Pancreas (tissue), 10 donors: Measurements from ENCODE around the gene SIGLEC11. TPM values are rescaled to one million over a fixed set of nuclear protein-coding genes. Genes with fewer than 3 reads are reported as not detected.

Source experiments
- ATAC-seq, 4 donors: fragments of 200-7000 bp; cut with Tn5 transposase; one replicate each; pipeline versions ENCODE4 v1.8.0 to v1.9.1; 2020; ENCODE audit warnings: mild to moderate bottlenecking in 4 of 4, moderate library complexity in 4 of 4
- DNase-seq, 6 donors: peaks; one replicate each; pipeline ENCODE4 v3.0.0-alpha.2; 2020
- FAIRE-seq: peaks from 2 replicates; lab custom pipeline; 2012; peaks lifted over from hg19 to GRCh38; lab: Jason Lieb, UNC
- H3K27ac ChIP-seq, 4 donors: fragments of 200-600 bp; sonication (generic); 1 replicate in 3 of 4; 2 replicates in 1 of 4; pipeline versions ENCODE4 v1.5.0 to v1.8.0; 2020
- H3K27me3 ChIP-seq, 4 donors: fragments of 200-600 bp; one replicate each; pipeline ENCODE4 v1.8.0; 2021
- H3K36me3 ChIP-seq, 3 donors: fragments of 200-600 bp; sonication (generic) in 1 of 3; one replicate each; pipeline versions ENCODE4 v1.5.0 to v1.8.0; 2020 to 2021
- H3K4me1 ChIP-seq, 3 donors: fragments of 200-600 bp; one replicate each; pipeline ENCODE4 v1.8.0; 2021
- H3K4me3 ChIP-seq, 4 donors: fragments of 200-600 bp; sonication (generic) in 2 of 4; one replicate each; pipeline versions ENCODE4 v1.5.0 to v1.8.0; 2020 to 2021
- H3K9me3 ChIP-seq, 4 donors: fragments of 200-600 bp; one replicate each; pipeline ENCODE4 v1.8.0; 2021
- CTCF ChIP-seq, 4 donors: fragments of 200-600 bp; sonication (generic) in 3 of 4; IDR thresholded peaks; one replicate each; pipeline versions ENCODE4 v1.5.0 to v1.8.0; 2021; ENCODE audit warnings: antibody characterized with exemption in 4 of 4
- WGBS, 2 donors: extraction: QIAGEN DNeasy Blood & Tissue Kit; methylation state at CpG; one replicate each; pipeline ENCODE4 v1.1.7; 2013; 5-methylcytosine and 5-hydroxymethylcytosine counted together
- intact Hi-C, 3 donors: fragments of 100-400 bp; cut with DNase I; formaldehyde crosslinking; loops; one replicate each; pipeline versions ENCODE4 v1.11.1 to v1.14.2; 2022
- polyA plus RNA-seq, 2 donors: library from polyadenylated mRNA; stranded (reverse); fragments of 200-250 nt; gene quantifications; one replicate each; pipeline ENCODE4 v1.2.3, GENCODE V29; 2013
- total RNA-seq, 6 donors: library from RNA; stranded (reverse); fragmentation: NEBNext Ultra II Directional in 4 of 6; extraction: Animal tissue kit (Norgen Biotek cat#: 25700) in 4 of 6; gene quantifications; one replicate each; pipeline versions ENCODE4 v1.2.1 to v1.2.4, GENCODE V29; 2021 to 2023
- donor health status: healthy with polysubstance abuse.
- donor health status: DM: no; HTN: no; CAD: no; lungs with moderate emphysema.
- donor health status: DM: no; HTN: no; CAD: no.
- donor health status: control.
- donor health status: control.
- donor health status: Bipolar disorder and iron deficiency.
- donor health status: DM: yes; HTN: yes; CAD: no.
- donor health status: DM: no; HTN: no; CAD: no.
- donor health status: DM: no; HTN: no; CAD: no.
- donor health status: DM: yes; HTN: yes; CAD: no.

SIGLEC11 gene
- total and polyA plus RNA-seq, 8 donors = 0.14 to 26.5 (median 1.6) TPM

GRCh38 chr19:49910179-49910578, 50.8 kb downstream of the SIGLEC11 start:
- no peak for DNase-seq
- H3K9me3 ChIP-seq = no peaks in the 10 kb centered on the region
- H3K27ac ChIP-seq = peak overlapping the region in 1 of 4 donors; percentile 11
- TF ChIP-seq CTCF (IDR thresholded peaks at IDR 0.05) = no peak
- H3K27me3 ChIP-seq = no peaks in the 10 kb centered on the region
- FAIRE-seq = no peak
- intact Hi-C loops = no loop called here
- 89 to 94% methylated on average over 5 of the region's 5 CpGs for WGBS, 2 donors
- H3K36me3 ChIP-seq = peaks cover 0 to 12% (median 3%) of the 10 kb centered on the region in 3 donors
- no peak for ATAC-seq
- H3K4me1 ChIP-seq = no peaks in the 10 kb centered on the region
- H3K4me3 ChIP-seq = no peak overlapping the region

GRCh38 chr19:49908480-49909420, 52.2 kb downstream of the SIGLEC11 start:
- no peak overlapping the region for H3K27ac ChIP-seq
- 96% methylated on average over 37 of the region's 37 CpGs for WGBS, 2 donors
- H3K27me3 ChIP-seq = no peaks in the 10 kb centered on the region
- intact Hi-C loops = no loop called here
- FAIRE-seq = no peak
- TF ChIP-seq CTCF (IDR thresholded peaks at IDR 0.05) = no peak
- peak in 1 of 4 donors; percentile 8 for ATAC-seq
- no peak for DNase-seq
- no peaks in the 10 kb centered on the region for H3K9me3 ChIP-seq
- H3K36me3 ChIP-seq = peaks cover 0 to 12% (median 3%) of the 10 kb centered on the region in 3 donors
- H3K4me1 ChIP-seq = no peaks in the 10 kb centered on the region
- no peak overlapping the region for H3K4me3 ChIP-seq

GRCh38 chr19:49907745-49908446, 53.1 kb downstream of the SIGLEC11 start:
- H3K9me3 ChIP-seq = no peaks in the 10 kb centered on the region
- H3K27me3 ChIP-seq = no peaks in the 10 kb centered on the region
- WGBS, 2 donors = 90 to 96% methylated on average over 23 of the region's 23 CpGs
- no peak overlapping the region for H3K4me3 ChIP-seq
- ATAC-seq (no peak), DNase-seq (no peak), FAIRE-seq (no peak)
- H3K4me1 ChIP-seq = no peaks in the 10 kb centered on the region
- H3K27ac ChIP-seq = no peak overlapping the region
- no peak for TF ChIP-seq CTCF (IDR thresholded peaks at IDR 0.05)
- peaks cover 0 to 12% (median 3%) of the 10 kb centered on the region in 3 donors for H3K36me3 ChIP-seq
- intact Hi-C loops = no loop called here

GRCh38 chr19:49906879-49907564, 54.0 kb downstream of the SIGLEC11 start:
- intact Hi-C loops = no loop called here
- H3K27me3 ChIP-seq = no peaks in the 10 kb centered on the region
- no peak overlapping the region for H3K4me3 ChIP-seq
- DNase-seq (no peak), FAIRE-seq (no peak), ATAC-seq (no peak)
- TF ChIP-seq CTCF (IDR thresholded peaks at IDR 0.05) = no peak
- H3K36me3 ChIP-seq = peaks cover 0 to 12% (median 3%) of the 10 kb centered on the region in 3 donors
- H3K27ac ChIP-seq = no peak overlapping the region
- H3K9me3 ChIP-seq = no peaks in the 10 kb centered on the region
- 93 to 95% methylated on average over 14 to 16 of the region's 16 CpGs for WGBS, 2 donors
- H3K4me1 ChIP-seq = no peaks in the 10 kb centered on the region
